HepG2 (cell line): Measurements from ENCODE around the gene RGS7. TPM values are rescaled to one million over a fixed set of nuclear protein-coding genes. Genes with fewer than 3 reads are reported as not detected.

ENCODE experiments used
- ATAC-seq: fragments of 200-7000 bp; cut with Tn5 transposase; 3 replicates; pipeline ENCODE4 v1.9.1; 2020; ENCODE audit warnings: mild to moderate bottlenecking, moderate library complexity
- BruUV-seq: library from RNA; stranded (reverse); fragments of 400-500 nt; replicated peaks from 2 replicates; lab custom pipeline; 2021; lab: Mats Ljungman, UMichigan
- CTCF ChIA-PET: fragments of 300-600 bp; formaldehyde crosslinking; extraction: SDS; loops from one replicate; lab custom pipeline; 2021; ENCODE audit warnings: low total read pairs, inconsistent platforms, low intra/inter-chr PET ratio; lab: Yijun Ruan, JAX
- POLR2A ChIA-PET: fragments of 350-600 bp; sonication (Branson Sonifier 250); formaldehyde crosslinking; loops from one replicate; lab custom pipeline; 2020; ENCODE audit warnings: antibody characterized with exemption, inconsistent platforms; lab: Yijun Ruan, JAX
- DNase-seq: peaks from one replicate; pipeline ENCODE4 v3.0.0-alpha.2; 2015; ENCODE audit warnings: low spot score
- FAIRE-seq: peaks from 3 replicates; lab custom pipeline; 2011; peaks lifted over from hg19 to GRCh38; lab: Jason Lieb, UNC
- H2AFZ ChIP-seq: one replicate; pipeline ENCODE4 v1.6.1; 2011; ENCODE audit warnings: low read length, inconsistent platforms
- H3K27ac ChIP-seq: fragments of 300-600 bp; 3 replicates; pipeline ENCODE4 v1.8.0; 2011; ENCODE audit warnings: mixed run types, mild to moderate bottlenecking, mixed read lengths, low read length, inconsistent platforms; ENCODE audit not compliant: insufficient read depth; ENCODE audit errors: extremely low read length
- H3K27me3 ChIP-seq, 2 experiments: fragments of 200-600 bp in 1 of 2; 2 replicates in 1 of 2; 3 replicates in 1 of 2; pipeline versions ENCODE4 v1.6.0 to v1.8.0; 2011; ENCODE audit warnings: low read length in 2 of 2, mild to moderate bottlenecking in 2 of 2, moderate library complexity in 2 of 2, inconsistent platforms in 1 of 2; ENCODE audit not compliant: insufficient read depth in 2 of 2, control insufficient read depth in 1 of 2
- H3K36me3 ChIP-seq, 2 experiments: fragments of 200-600 bp in 1 of 2; replicated peaks in 1 of 2; 2 replicates in 1 of 2; 3 replicates in 1 of 2; pipeline versions ENCODE4 v1.5.1 to v1.8.0; 2011; ENCODE audit warnings: low read length in 2 of 2, inconsistent platforms in 1 of 2; ENCODE audit not compliant: insufficient read depth in 2 of 2, control insufficient read depth in 1 of 2
- H3K4me1 ChIP-seq: 2 replicates; pipeline ENCODE4 v1.5.1; 2012; ENCODE audit warnings: low read length, inconsistent platforms; ENCODE audit not compliant: insufficient read depth
- H3K4me2 ChIP-seq: 2 replicates; pipeline ENCODE4 v1.6.0; 2011; ENCODE audit warnings: low read depth, low read length, inconsistent platforms
- H3K4me3 ChIP-seq, 3 experiments: fragments of 200-600 bp in 1 of 3; sonication (generic), shearing (Covaris generic) in 1 of 3; replicated peaks in 1 of 3; 2 replicates each; pipeline ENCODE4 v1.5.1; 2011 to 2016; ENCODE audit warnings: low read length in 3 of 3, inconsistent platforms in 2 of 3, low read depth in 2 of 3, mild to moderate bottlenecking in 2 of 3, control low read depth in 1 of 3, mixed read lengths in 1 of 3; ENCODE audit not compliant: insufficient read depth in 1 of 3
- H3K79me2 ChIP-seq: one replicate; pipeline ENCODE4 v1.6.1; 2011; ENCODE audit warnings: low read length, inconsistent platforms; ENCODE audit not compliant: insufficient read depth
- H3K9ac ChIP-seq: 2 replicates; pipeline ENCODE4 v1.6.0; 2011; ENCODE audit warnings: mild to moderate bottlenecking, low read depth, low read length, inconsistent platforms; ENCODE audit not compliant: insufficient read depth
- H3K9me3 ChIP-seq: 2 replicates; pipeline ENCODE4 v1.5.1; 2012; ENCODE audit warnings: mild to moderate bottlenecking, low read length
- H4K20me1 ChIP-seq: 2 replicates; pipeline ENCODE4 v1.6.0; 2011; ENCODE audit warnings: inconsistent platforms, mild to moderate bottlenecking, low read length, moderate library complexity; ENCODE audit not compliant: insufficient read depth
- CENPX ChIP-seq: sonication (generic); formaldehyde crosslinking; IDR thresholded peaks from 2 replicates; pipeline ENCODE4 v1.9.0; 2021; ENCODE audit warnings: mild to moderate bottlenecking, missing genetic modification reagents, moderate library complexity
- FOXJ3 ChIP-seq: sonication (generic); formaldehyde crosslinking; IDR thresholded peaks from 2 replicates; pipeline ENCODE4 v1.4.0; 2020; ENCODE audit warnings: missing genetic modification reagents, mild to moderate bottlenecking, borderline replicate concordance
- FOXK2 ChIP-seq: fragments of 450-650 bp; IDR thresholded peaks from 2 replicates; pipeline ENCODE4 v1.6.1; 2016
- MATR3 ChIP-seq: sonication (generic); formaldehyde crosslinking; IDR thresholded peaks from 2 replicates; pipeline ENCODE4 v1.4.0; 2020; ENCODE audit warnings: missing genetic modification reagents
- POLR2A ChIP-seq, 2 experiments: IDR thresholded peaks; 2 replicates each; pipeline ENCODE4 v1.6.1; 2011; ENCODE audit warnings: low read depth in 2 of 2, low read length in 2 of 2, mild to moderate bottlenecking in 1 of 2, moderate library complexity in 1 of 2; ENCODE audit not compliant: insufficient read depth in 1 of 2
- SSRP1 ChIP-seq: IDR thresholded peaks from 2 replicates; pipeline ENCODE4 v1.6.1; 2016; ENCODE audit warnings: control low read depth
- ZNF253 ChIP-seq: sonication (generic); formaldehyde crosslinking; IDR thresholded peaks from 2 replicates; pipeline ENCODE4 v1.8.0; 2022; ENCODE audit warnings: mild to moderate bottlenecking, missing genetic modification reagents, borderline replicate concordance
- ZNF354B ChIP-seq: sonication (generic); formaldehyde crosslinking; IDR thresholded peaks from 2 replicates; pipeline ENCODE4 v1.8.0; 2022; ENCODE audit warnings: mild to moderate bottlenecking, missing genetic modification reagents
- ZNF550 ChIP-seq: sonication (generic); formaldehyde crosslinking; IDR thresholded peaks from 2 replicates; pipeline ENCODE4 v1.4.0; 2020; ENCODE audit warnings: mild to moderate bottlenecking, missing genetic modification reagents, borderline replicate concordance
- ZNF644 ChIP-seq: IDR thresholded peaks from 2 replicates; pipeline ENCODE4 v1.6.1; 2016; ENCODE audit warnings: low read depth
- ZSCAN30 ChIP-seq: sonication (generic); formaldehyde crosslinking; IDR thresholded peaks from 2 replicates; pipeline ENCODE4 v1.5.0; 2020; ENCODE audit warnings: mild to moderate bottlenecking, missing genetic modification reagents
- whole genome bisulfite sequencing: methylation state at CpG from one replicate; pipeline ENCODE4 v1.1.6; 2017; ENCODE audit warnings: low lambda C conversion rate; 5-methylcytosine and 5-hydroxymethylcytosine counted together
- in situ Hi-C: cut with HindIII; loops from 2 replicates; pipeline ENCODE4 v1.10.0; 2017; ENCODE audit warnings: low pct_unique_long_range_greater_than_20kb; ENCODE audit not compliant: extremely low pct_ligation_motif_present
- intact Hi-C: fragments of 100-400 bp; cut with micrococcal nuclease; formaldehyde crosslinking; loops from one replicate; pipeline ENCODE4 v1.10.0; 2022; ENCODE audit not compliant: unreplicated experiment
- polyA plus RNA-seq, 8 experiments: library from polyadenylated mRNA; depleted of rRNA in 3 of 8; stranded (reverse) in 7 of 8; unstranded in 1 of 8; fragments of >200 nt; fragmentation: Illumina TruSeq in 4 of 8; extraction: Trizol in 4 of 8; gene quantifications; 2 replicates each; pipeline versions ENCODE4 v1.2.1 to v1.2.3, GENCODE V29; 2011 to 2016; ENCODE audit warnings: low read depth in 4 of 8, missing spikeins in 1 of 8, mixed read lengths in 1 of 8; ENCODE audit not compliant: insufficient read depth in 1 of 8
- total RNA-seq, 5 experiments: library from RNA; depleted of rRNA; stranded (reverse); fragments of >200 nt; fragmentation: Illumina TruSeq; extraction: Trizol; gene quantifications; 2 replicates each; pipeline ENCODE4 v1.2.3, GENCODE V29; 2016; ENCODE audit warnings: low read depth in 1 of 5
- TF ChIP-seq, protein P1 (sequence below): sonication (generic); formaldehyde crosslinking; IDR thresholded peaks from 2 replicates; pipeline ENCODE4 v1.5.1; 2020; ENCODE audit warnings: mild to moderate bottlenecking, missing genetic modification reagents
- TF ChIP-seq, protein P2 (sequence below): sonication (generic); formaldehyde crosslinking; IDR thresholded peaks from 2 replicates; pipeline ENCODE4 v1.9.0; 2021; ENCODE audit warnings: missing genetic modification reagents, mild to moderate bottlenecking, borderline replicate concordance
- TF ChIP-seq, protein P3 (sequence below): IDR thresholded peaks from 2 replicates; pipeline ENCODE4 v1.6.1; 2016; ENCODE audit warnings: low read depth, control low read depth

RGS7 gene
- total and polyA plus RNA-seq, 2 of the 13 experiments (the other 11 are each of a cell fraction or from before 2014, with no cell fraction given), result not detected

DNA sequence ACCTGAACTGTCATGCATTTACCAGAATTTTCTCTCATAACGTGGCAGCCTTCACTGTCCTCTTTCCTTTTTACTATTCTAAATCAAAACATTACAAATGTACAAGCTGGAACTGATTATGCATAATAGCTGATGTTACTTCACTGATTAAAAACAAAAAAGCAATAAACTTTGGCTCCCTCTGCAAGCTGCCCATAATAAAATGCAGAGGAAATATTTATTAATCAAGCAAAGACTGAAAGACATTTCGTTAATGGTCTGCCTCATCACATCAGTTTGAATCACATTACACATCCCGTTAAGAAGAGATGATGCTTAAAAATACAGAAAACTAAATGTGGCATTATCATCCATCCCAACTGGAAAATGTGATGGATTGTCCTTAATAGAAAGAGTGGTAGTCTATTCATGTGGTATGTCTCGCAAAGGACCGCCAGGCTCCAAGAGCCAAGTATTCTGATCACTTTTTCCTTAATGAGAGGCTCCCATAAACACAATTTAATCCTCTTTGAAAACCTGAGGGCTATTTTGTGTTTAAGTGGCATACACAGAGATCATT lies 225.3 kb downstream of the RGS7 start:
- Histone ChIP-seq H3K4me1 (no peaks in the 10 kb centered on the region), H3K9ac (no peak overlapping the region), H3K27ac (no peak overlapping the region), H3K79me2 (no peaks in the 10 kb centered on the region), H3K4me3 (no peak overlapping the region), H3K36me3 (no peaks in the 10 kb centered on the region), H3K9me3 (no peaks in the 10 kb centered on the region), H3K4me2 (no peak overlapping the region), H3K27me3 (no peaks in the 10 kb centered on the region), H4K20me1 (no peaks in the 10 kb centered on the region), H2AFZ (no peak overlapping the region)
- ChIA-PET CTCF (no interaction called here), POLR2A (no interaction called here)
- TF ChIP-seq ZSCAN30 (no peak), SSRP1 (CRISPR knock-in tag) (no peak), ZNF253 (CRISPR knock-in tag) (no peak), FOXK2 (no peak), ZNF354B (no peak)
- in situ Hi-C loops (no loop called here), intact Hi-C loops (no loop called here)
- no peak for DNase-seq
- 11% methylated on average over 5 of the region's 5 CpGs for WGBS
- ATAC-seq, result no peak
- no peak for FAIRE-seq
- BruUV-seq, result no TSS peak

DNA sequence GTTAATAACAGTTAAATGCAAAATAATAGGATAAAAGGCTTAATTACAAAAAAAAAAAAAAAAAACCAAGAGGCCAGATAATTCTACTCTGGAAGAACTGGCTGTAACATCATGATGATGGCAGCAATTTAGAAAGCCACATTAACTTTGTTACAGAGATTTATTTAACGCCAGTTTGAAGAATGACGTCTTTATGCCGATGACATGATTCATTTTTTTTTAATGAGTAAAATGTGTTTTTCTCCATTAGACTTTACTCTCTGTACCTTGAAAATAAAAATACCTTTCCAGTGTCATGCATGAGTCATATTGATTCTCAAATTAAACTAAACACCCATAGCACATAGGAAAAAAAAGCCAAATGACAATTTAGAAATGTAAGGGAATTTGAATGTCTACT lies 226.1 kb downstream of the RGS7 start:
- in situ Hi-C loops, result no loop called here
- TF ChIP-seq POLR2A (IDR thresholded peaks at IDR 0.05; ENCODE audit: insufficient read depth in 1 of 2, low read depth in 2 of 2, low read length in 2 of 2), result no peak
- no peak for TF ChIP-seq MATR3
- no peak for TF ChIP-seq ZNF644
- TF ChIP-seq, protein P1, sequence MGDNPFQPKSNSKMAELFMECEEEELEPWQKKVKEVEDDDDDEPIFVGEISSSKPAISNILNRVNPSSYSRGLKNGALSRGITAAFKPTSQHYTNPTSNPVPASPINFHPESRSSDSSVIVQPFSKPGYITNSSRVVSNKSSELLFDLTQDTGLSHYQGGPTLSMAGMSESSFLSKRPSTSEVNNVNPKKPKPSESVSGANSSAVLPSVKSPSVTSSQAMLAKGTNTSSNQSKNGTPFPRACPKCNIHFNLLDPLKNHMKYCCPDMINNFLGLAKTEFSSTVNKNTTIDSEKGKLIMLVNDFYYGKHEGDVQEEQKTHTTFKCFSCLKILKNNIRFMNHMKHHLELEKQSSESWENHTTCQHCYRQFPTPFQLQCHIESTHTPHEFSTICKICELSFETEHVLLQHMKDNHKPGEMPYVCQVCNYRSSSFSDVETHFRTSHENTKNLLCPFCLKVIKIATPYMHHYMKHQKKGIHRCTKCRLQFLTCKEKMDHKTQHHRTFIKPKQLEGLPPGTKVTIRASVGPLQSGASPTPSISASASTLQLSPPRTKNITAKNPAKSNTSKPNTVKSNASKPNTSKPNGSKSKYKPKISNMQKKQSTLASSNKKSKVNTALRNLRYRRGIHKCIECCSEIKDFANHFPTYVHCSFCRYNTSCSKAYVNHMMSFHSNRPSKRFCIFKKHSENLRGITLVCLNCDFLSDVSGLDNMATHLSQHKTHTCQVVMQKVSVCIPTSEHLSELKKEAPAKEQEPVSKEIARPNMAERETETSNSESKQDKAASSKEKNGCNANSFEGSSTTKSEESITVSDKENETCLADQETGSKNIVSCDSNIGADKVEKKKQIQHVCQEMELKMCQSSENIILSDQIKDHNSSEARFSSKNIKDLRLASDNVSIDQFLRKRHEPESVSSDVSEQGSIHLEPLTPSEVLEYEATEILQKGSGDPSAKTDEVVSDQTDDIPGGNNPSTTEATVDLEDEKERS (CRISPR knock-in tag), result no peak
- TF ChIP-seq, protein P2, sequence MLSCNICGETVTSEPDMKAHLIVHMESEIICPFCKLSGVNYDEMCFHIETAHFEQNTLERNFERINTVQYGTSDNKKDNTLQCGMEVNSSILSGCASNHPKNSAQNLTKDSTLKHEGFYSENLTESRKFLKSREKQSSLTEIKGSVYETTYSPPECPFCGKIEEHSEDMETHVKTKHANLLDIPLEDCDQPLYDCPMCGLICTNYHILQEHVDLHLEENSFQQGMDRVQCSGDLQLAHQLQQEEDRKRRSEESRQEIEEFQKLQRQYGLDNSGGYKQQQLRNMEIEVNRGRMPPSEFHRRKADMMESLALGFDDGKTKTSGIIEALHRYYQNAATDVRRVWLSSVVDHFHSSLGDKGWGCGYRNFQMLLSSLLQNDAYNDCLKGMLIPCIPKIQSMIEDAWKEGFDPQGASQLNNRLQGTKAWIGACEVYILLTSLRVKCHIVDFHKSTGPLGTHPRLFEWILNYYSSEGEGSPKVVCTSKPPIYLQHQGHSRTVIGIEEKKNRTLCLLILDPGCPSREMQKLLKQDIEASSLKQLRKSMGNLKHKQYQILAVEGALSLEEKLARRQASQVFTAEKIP, result no peak
- TF ChIP-seq FOXJ3 (CRISPR knock-in tag), result no peak
- no peak for TF ChIP-seq ZNF550
- TF ChIP-seq, protein P3, sequence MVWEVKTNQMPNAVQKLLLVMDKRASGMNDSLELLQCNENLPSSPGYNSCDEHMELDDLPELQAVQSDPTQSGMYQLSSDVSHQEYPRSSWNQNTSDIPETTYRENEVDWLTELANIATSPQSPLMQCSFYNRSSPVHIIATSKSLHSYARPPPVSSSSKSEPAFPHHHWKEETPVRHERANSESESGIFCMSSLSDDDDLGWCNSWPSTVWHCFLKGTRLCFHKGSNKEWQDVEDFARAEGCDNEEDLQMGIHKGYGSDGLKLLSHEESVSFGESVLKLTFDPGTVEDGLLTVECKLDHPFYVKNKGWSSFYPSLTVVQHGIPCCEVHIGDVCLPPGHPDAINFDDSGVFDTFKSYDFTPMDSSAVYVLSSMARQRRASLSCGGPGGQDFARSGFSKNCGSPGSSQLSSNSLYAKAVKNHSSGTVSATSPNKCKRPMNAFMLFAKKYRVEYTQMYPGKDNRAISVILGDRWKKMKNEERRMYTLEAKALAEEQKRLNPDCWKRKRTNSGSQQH, result no peak
- TF ChIP-seq CENPX (CRISPR knock-in tag), result no peak

More for the DNA sequence above, 226.1 kb downstream of the RGS7 start:
- intact Hi-C loops, result no loop called here
- no peak overlapping the region for H3K4me3 ChIP-seq
- no peaks in the 10 kb centered on the region for H4K20me1 ChIP-seq
- no peak overlapping the region for H3K4me2 ChIP-seq
- H3K9ac ChIP-seq, result no peak overlapping the region
- DNase-seq (no peak), ATAC-seq (no peak), FAIRE-seq (no peak)
- 26% methylated on average over 3 of the region's 3 CpGs for WGBS
- POLR2A ChIA-PET, result no interaction called here
- no peaks in the 10 kb centered on the region for H3K79me2 ChIP-seq
- H3K27me3 ChIP-seq, result no peaks in the 10 kb centered on the region
- no peaks in the 10 kb centered on the region for H3K9me3 ChIP-seq
- H2AFZ ChIP-seq, result no peak overlapping the region
- no peaks in the 10 kb centered on the region for H3K4me1 ChIP-seq
- no peaks in the 10 kb centered on the region for H3K36me3 ChIP-seq
- CTCF ChIA-PET, result no interaction called here
- BruUV-seq, result no TSS peak
- H3K27ac ChIP-seq, result no peak overlapping the region
